Neuronal stem cell (in vitro differentiated cells): Measurements from ENCODE around the gene PIGR.
A peak's percentile ranks its signal among the peaks of the same experiment; 100 is the strongest.

Source experiments
- DNase-seq: peaks from one replicate; pipeline ENCODE4 v3.0.0-alpha.2; 2013; ENCODE audit warnings: low spot score
- H2AFZ ChIP-seq: one replicate; pipeline ENCODE4 v1.6.1; 2013; ENCODE audit warnings: mild to moderate bottlenecking, low read length, inconsistent platforms
- H2AK5ac ChIP-seq: 2 replicates; pipeline ENCODE4 v1.6.1; 2013; ENCODE audit warnings: low read depth, mild to moderate bottlenecking, inconsistent platforms, low read length, moderate library complexity, mixed read lengths
- H2BK120ac ChIP-seq: 2 replicates; pipeline ENCODE4 v1.6.1; 2013; ENCODE audit warnings: low read depth, mild to moderate bottlenecking, inconsistent platforms, low read length, moderate library complexity, mixed read lengths
- H2BK12ac ChIP-seq: one replicate; pipeline ENCODE4 v1.6.1; 2013; ENCODE audit warnings: low read length, inconsistent platforms
- H2BK15ac ChIP-seq: 2 replicates; pipeline ENCODE4 v1.6.1; 2013; ENCODE audit warnings: mild to moderate bottlenecking, low read length, inconsistent platforms, mixed read lengths
- H2BK5ac ChIP-seq: one replicate; pipeline ENCODE4 v1.6.1; 2013; ENCODE audit warnings: inconsistent platforms, mild to moderate bottlenecking, low read length, moderate library complexity
- H3K14ac ChIP-seq: one replicate; pipeline ENCODE4 v1.6.1; 2013; ENCODE audit warnings: low read length, inconsistent platforms
- H3K18ac ChIP-seq: 2 replicates; pipeline ENCODE4 v1.6.1; 2013; ENCODE audit warnings: low read length, inconsistent platforms
- H3K23ac ChIP-seq: 2 replicates; pipeline ENCODE4 v1.6.1; 2013; ENCODE audit warnings: low read depth, mild to moderate bottlenecking, mixed read lengths, low read length, inconsistent platforms; ENCODE audit not compliant: poor library complexity
- H3K27ac ChIP-seq: replicated peaks from 3 replicates; pipeline ENCODE4 v1.5.1; 2013; ENCODE audit warnings: low read length, inconsistent platforms
- H3K27me3 ChIP-seq, 3 experiments: 2 replicates each; pipeline ENCODE4 v1.6.1; 2013; ENCODE audit warnings: low read length in 3 of 3, mild to moderate bottlenecking in 2 of 3, inconsistent platforms in 1 of 3, low read depth in 1 of 3, mixed read lengths in 1 of 3, moderate library complexity in 1 of 3; ENCODE audit not compliant: control insufficient read depth in 3 of 3, insufficient read depth in 3 of 3
- H3K36me3 ChIP-seq, 2 donors: replicated peaks in 1 of 2; 2 replicates each; pipeline ENCODE4 v1.6.1; 2013; ENCODE audit warnings: low read length in 2 of 2; ENCODE audit not compliant: control insufficient read depth in 2 of 2, insufficient read depth in 2 of 2
- H3K4ac ChIP-seq: 2 replicates; pipeline ENCODE4 v1.6.1; 2013; ENCODE audit warnings: inconsistent platforms, mild to moderate bottlenecking, low read length, moderate library complexity
- H3K4me1 ChIP-seq, 2 donors: 1 replicate in 1 of 2; 2 replicates in 1 of 2; pipeline ENCODE4 v1.6.1; 2013; ENCODE audit warnings: low read length in 2 of 2, low read depth in 1 of 2; ENCODE audit not compliant: control insufficient read depth in 2 of 2, insufficient read depth in 1 of 2
- H3K4me2 ChIP-seq: one replicate; pipeline ENCODE4 v1.6.1; 2013; ENCODE audit warnings: mild to moderate bottlenecking, low read length, inconsistent platforms; ENCODE audit not compliant: insufficient read depth, poor library complexity, severe bottlenecking
- H3K4me3 ChIP-seq, 2 donors: 2 replicates each; pipeline ENCODE4 v1.5.1; 2013; ENCODE audit warnings: low read length in 2 of 2, mild to moderate bottlenecking in 2 of 2, inconsistent platforms in 1 of 2, moderate library complexity in 1 of 2
- H3K79me1 ChIP-seq: one replicate; pipeline ENCODE4 v1.6.1; 2013; ENCODE audit warnings: low read depth, mild to moderate bottlenecking, inconsistent platforms, low read length, moderate library complexity
- H3K9ac ChIP-seq: one replicate; pipeline ENCODE4 v1.6.1; 2013; ENCODE audit warnings: mild to moderate bottlenecking, low read depth, low read length, inconsistent platforms; ENCODE audit not compliant: poor library complexity
- H3K9me3 ChIP-seq, 2 donors: replicated peaks in 1 of 2; 2 replicates each; pipeline versions ENCODE3 to v1.6.1; 2013; ENCODE audit warnings: low read length in 2 of 2, mild to moderate bottlenecking in 2 of 2, inconsistent platforms in 1 of 2, low read depth in 1 of 2, mixed read lengths in 1 of 2, moderate library complexity in 1 of 2; ENCODE audit not compliant: control insufficient read depth in 2 of 2, insufficient read depth in 1 of 2
- H4K8ac ChIP-seq: one replicate; pipeline ENCODE4 v1.6.1; 2013; ENCODE audit warnings: low read depth, mild to moderate bottlenecking, inconsistent platforms, low read length, moderate library complexity
- H4K91ac ChIP-seq: one replicate; pipeline ENCODE4 v1.6.1; 2013; ENCODE audit warnings: low read length, low read depth, mild to moderate bottlenecking, inconsistent platforms; ENCODE audit not compliant: poor library complexity
- WGBS, 2 donors: extraction: QIAGEN DNeasy Blood & Tissue Kit; methylation state at CpG; one replicate each; pipeline ENCODE4 v1.1.7; 2013; ENCODE audit warnings: missing lambda C conversion rate in 2 of 2, mixed read lengths in 1 of 2; ENCODE audit not compliant: insufficient read length in 2 of 2, insufficient replicate concordance in 1 of 2; ENCODE audit errors: extremely low coverage in 2 of 2; 5-methylcytosine and 5-hydroxymethylcytosine counted together

PIGR gene

DNA sequence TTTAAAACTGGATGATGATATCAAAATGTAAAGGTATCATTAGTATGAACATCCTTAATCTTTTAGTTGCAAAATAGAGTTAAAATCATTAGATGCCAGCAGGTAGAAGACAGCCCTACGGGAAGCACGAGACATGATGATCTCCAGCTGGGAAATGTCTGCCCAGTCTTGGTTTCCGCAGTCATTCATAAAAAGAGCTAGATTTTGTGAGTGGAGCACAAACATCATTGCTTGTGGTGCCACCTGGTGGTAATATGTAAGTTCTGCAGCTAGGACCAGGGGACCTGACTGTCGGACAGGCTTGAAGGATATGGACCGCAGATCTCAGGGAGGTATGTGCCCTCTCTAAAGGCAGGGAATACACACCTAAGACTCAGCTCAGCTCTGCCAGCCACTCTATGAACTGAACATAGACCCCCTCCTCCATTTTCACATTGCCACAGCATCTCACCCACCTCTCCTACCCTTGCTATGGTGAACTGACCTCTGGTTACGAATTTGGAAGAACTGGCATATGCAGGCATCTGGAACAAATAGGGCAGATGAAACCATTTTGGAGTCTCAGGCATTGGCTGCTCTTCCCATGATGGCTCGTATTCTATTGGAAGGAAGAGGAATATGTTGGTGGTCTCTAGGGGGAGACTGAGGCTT lies 33.7 kb downstream of the PIGR start:
- Histone ChIP-seq H2AK5ac (no peak overlapping the region), H2BK5ac (no peak overlapping the region), H3K18ac (no peak overlapping the region), H2AFZ (no peak overlapping the region), H3K23ac (no peak overlapping the region), H3K9me3 (no peaks in the 10 kb centered on the region), H3K36me3 (no peaks in the 10 kb centered on the region), H2BK120ac (no peak overlapping the region), H2BK12ac (no peak overlapping the region), H3K4me1 (peaks cover 0 to 2% of the 10 kb centered on the region in 2 donors), H4K8ac (no peak overlapping the region), H3K4ac (no peak overlapping the region), H3K4me2 (no peak overlapping the region), H3K27me3 (peaks cover 5 to 48% (median 36%) of the 10 kb centered on the region in 3 experiments), H3K27ac (no peak overlapping the region), H4K91ac (no peak overlapping the region), H2BK15ac (no peak overlapping the region), H3K14ac (no peak overlapping the region), H3K9ac (no peak overlapping the region), H3K79me1 (no peaks in the 10 kb centered on the region), H3K4me3 (no peak overlapping the region)
- DNase-seq: peak; percentile 71
- WGBS, 2 donors: no CpG with 5 or more reads among the region's 7 CpGs

DNA sequence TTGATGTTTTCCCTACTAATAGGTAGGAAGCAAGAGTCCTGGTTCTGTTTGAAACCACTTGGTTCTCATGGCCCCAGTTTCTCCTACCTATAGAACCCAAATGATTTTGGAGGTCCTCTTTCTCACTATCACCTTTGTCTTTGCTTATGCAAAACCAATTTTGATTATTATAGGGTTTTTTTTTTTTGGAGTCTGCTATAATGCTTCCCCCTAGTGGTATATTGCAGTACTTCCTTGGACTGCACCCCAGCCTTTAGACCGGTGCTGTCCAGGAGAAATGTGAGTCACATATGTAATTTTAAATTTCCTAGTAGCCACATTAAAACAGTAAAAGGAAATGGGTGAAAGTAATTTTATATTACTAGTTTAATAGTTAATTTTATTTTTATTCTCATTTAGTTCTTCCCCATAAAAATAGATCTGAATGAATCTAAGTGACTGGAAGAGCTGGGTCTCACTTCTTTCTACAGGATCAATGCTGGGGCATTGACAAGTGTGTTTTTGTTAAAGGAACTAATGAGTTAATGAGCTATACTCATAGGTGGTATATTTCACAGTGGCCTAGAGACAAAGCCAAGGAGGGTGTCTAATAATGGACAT lies 35.1 kb downstream of the PIGR start:
- Histone ChIP-seq H4K8ac (no peak overlapping the region), H3K18ac (no peak overlapping the region), H3K4me2 (no peak overlapping the region), H3K36me3 (no peaks in the 10 kb centered on the region), H3K9ac (no peak overlapping the region), H3K4me1 (peaks cover 0 to 5% of the 10 kb centered on the region in 2 donors), H3K4me3 (no peak overlapping the region), H2BK5ac (no peak overlapping the region), H3K23ac (no peak overlapping the region), H3K27me3 (peaks cover 5 to 54% (median 36%) of the 10 kb centered on the region in 3 experiments), H2AK5ac (no peak overlapping the region), H4K91ac (no peak overlapping the region), H3K9me3 (no peaks in the 10 kb centered on the region), H3K79me1 (no peaks in the 10 kb centered on the region), H2AFZ (no peak overlapping the region), H3K4ac (no peak overlapping the region), H2BK15ac (no peak overlapping the region), H3K27ac (no peak overlapping the region), H2BK12ac (no peak overlapping the region), H2BK120ac (no peak overlapping the region), H3K14ac (no peak overlapping the region)
- no peak for DNase-seq
- no CpG with 5 or more reads among the region's 1 CpG for WGBS, 2 donors

DNA sequence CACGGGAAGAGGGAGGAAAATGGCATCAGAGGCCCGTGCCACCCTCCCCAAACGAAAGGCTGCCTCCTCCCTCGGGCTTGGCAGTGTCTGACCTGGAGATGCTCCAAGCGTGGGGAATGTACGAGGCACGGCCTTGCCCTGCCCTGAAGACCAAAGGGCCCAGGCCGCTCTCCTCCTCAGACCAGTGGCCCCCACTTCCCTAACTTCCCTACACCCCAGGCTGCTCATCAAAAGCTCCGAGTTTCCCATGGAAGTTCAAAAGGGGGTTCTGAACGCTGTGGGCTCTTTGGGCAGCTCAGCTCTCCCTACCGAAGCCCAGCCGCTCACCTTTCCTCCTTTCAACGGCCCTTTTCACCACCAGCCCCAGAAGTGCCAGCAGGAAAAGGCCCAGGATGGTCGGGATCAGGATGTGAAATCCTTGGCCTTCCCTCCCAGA lies 36.4 kb downstream of the PIGR start:
- no peak overlapping the region for H2BK12ac ChIP-seq
- H3K79me1 ChIP-seq: no peaks in the 10 kb centered on the region
- H2AFZ ChIP-seq: peak overlapping the region; percentile 77
- H3K9me3 ChIP-seq: no peaks in the 10 kb centered on the region
- no peak overlapping the region for H4K91ac ChIP-seq
- no peak overlapping the region for H3K14ac ChIP-seq
- no peak overlapping the region for H2AK5ac ChIP-seq
- H4K8ac ChIP-seq: no peak overlapping the region
- no peak for DNase-seq
- H2BK5ac ChIP-seq: no peak overlapping the region
- peak overlapping the region in 1 of 2 donors; percentile 83 for H3K4me3 ChIP-seq
- no peak overlapping the region for H3K27ac ChIP-seq
- no CpG with 5 or more reads among the region's 14 CpGs for WGBS, 2 donors
- H3K9ac ChIP-seq: no peak overlapping the region
- no peaks in the 10 kb centered on the region for H3K36me3 ChIP-seq
- H3K23ac ChIP-seq: peak overlapping the region; percentile 3
- peaks cover 5 to 53% (median 36%) of the 10 kb centered on the region in 3 experiments for H3K27me3 ChIP-seq
- H3K18ac ChIP-seq: no peak overlapping the region
- no peak overlapping the region for H2BK120ac ChIP-seq
- no peak overlapping the region for H2BK15ac ChIP-seq
- no peak overlapping the region for H3K4ac ChIP-seq
- H3K4me1 ChIP-seq: peaks cover 0 to 5% of the 10 kb centered on the region in 2 donors
- H3K4me2 ChIP-seq: peak overlapping the region; percentile 82

DNA sequence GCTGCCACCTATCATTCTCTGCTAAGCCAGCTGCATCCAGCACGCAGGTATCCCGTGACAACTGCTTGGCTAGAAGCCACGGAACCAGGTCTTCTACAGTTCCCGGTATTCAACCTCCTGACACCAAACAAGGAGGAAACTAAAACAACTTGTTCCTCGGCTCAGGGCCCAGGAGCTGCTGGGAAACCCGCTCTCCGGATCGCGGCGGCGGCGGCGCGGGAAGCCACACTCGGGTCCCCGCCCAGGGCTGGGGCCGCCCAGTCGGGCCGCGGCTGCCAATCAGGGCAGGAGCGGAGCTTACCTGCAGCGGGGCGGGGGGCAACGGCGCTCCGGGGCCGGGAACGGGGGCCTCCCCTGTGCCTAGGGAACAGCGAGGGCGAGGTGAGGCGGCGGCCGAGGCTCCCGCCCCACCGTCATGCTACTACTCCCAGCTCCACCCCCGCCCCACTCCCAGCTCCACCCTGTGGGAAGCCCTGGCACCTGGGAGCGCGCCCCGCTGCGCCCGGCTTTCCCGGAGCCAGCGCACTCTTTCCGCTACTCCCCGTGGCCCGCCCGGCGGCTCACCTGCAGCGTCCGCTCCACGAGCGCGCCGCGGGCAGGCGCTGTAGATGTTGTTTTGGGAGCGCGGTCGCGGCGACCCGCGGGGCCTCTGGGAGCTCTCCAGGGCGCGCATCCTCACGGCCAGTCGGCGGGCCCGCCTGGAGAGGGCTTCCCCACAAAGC lies 36.9 kb downstream of the PIGR start:
- Histone ChIP-seq H3K27me3 (peaks cover 5 to 55% (median 36%) of the 10 kb centered on the region in 3 experiments), H4K91ac (no peak overlapping the region), H3K14ac (no peak overlapping the region), H2BK5ac (no peak overlapping the region), H2BK120ac (no peak overlapping the region), H2BK15ac (no peak overlapping the region), H2AFZ (peak overlapping the region; percentile 77), H3K4ac (no peak overlapping the region), H3K36me3 (no peaks in the 10 kb centered on the region), H3K79me1 (no peaks in the 10 kb centered on the region), H3K4me3 (peak overlapping the region in 1 of 2 donors; percentile 83), H3K4me1 (peaks cover 0 to 5% of the 10 kb centered on the region in 2 donors), H3K4me2 (peak overlapping the region; percentile 82), H3K9me3 (no peaks in the 10 kb centered on the region), H3K18ac (peak overlapping the region; percentile 39), H3K23ac (peak overlapping the region; percentile 3), H2BK12ac (no peak overlapping the region), H3K9ac (peak overlapping the region; percentile 63), H4K8ac (no peak overlapping the region), H3K27ac (no peak overlapping the region), H2AK5ac (no peak overlapping the region)
- no CpG with 5 or more reads among the region's 69 CpGs for WGBS, 2 donors
- DNase-seq: no peak
